OCI-LY7 (cell line): ENCODE measurements around the gene STK33. TPM values are rescaled to one million over a fixed set of nuclear protein-coding genes. Genes with fewer than 3 reads are reported as not detected.

Experiments used
- BruUV-seq: library from RNA; stranded (reverse); fragments of 400-500 nt; replicated peaks from 2 replicates; lab custom pipeline; 2021; lab: Mats Ljungman, UMichigan
- CTCF ChIA-PET: fragments of 300-600 bp; sonication (Branson Sonifier 250); formaldehyde crosslinking; loops from one replicate; lab custom pipeline; 2022; ENCODE audit warnings: antibody characterized with exemption; ENCODE audit not compliant: unreplicated experiment; lab: Charles Lee
- POLR2A ChIA-PET: fragments of 300-600 bp; sonication (Branson Sonifier 250); formaldehyde crosslinking; loops from one replicate; lab custom pipeline; 2022; ENCODE audit warnings: antibody characterized with exemption; lab: Charles Lee
- DNase-seq: peaks from one replicate; pipeline ENCODE4 v3.0.0-alpha.2; 2015; ENCODE audit warnings: low spot score
- H2AFZ ChIP-seq: fragments of 200-600 bp; sonication (generic), shearing (Covaris generic); 2 replicates; pipeline ENCODE4 v1.6.1; 2014; ENCODE audit warnings: mild to moderate bottlenecking, antibody characterized with exemption, low read length, moderate library complexity
- H3K27ac ChIP-seq: fragments of 200-600 bp; sonication (generic); 2 replicates; pipeline ENCODE4 v1.5.1; 2014; ENCODE audit warnings: mixed run types, low read depth, mild to moderate bottlenecking, moderate library complexity, low read length, inconsistent platforms; ENCODE audit not compliant: poor library complexity, severe bottlenecking
- H3K36me3 ChIP-seq: fragments of 200-600 bp; sonication (generic); 2 replicates; pipeline ENCODE4 v1.6.1; 2014; ENCODE audit warnings: mild to moderate bottlenecking, antibody characterized with exemption, low read length, moderate library complexity, mixed read lengths; ENCODE audit not compliant: insufficient read depth
- H3K4me1 ChIP-seq: fragments of 200-600 bp; sonication (generic); 2 replicates; pipeline ENCODE4 v1.5.1; 2014; ENCODE audit warnings: mild to moderate bottlenecking, low read length; ENCODE audit not compliant: insufficient read depth, poor library complexity, severe bottlenecking
- H3K4me2 ChIP-seq: fragments of 200-600 bp; sonication (generic); 2 replicates; pipeline ENCODE4 v1.6.1; 2014; ENCODE audit warnings: mild to moderate bottlenecking, low read length
- H3K4me3 ChIP-seq: fragments of 200-600 bp; sonication (generic); 2 replicates; pipeline ENCODE4 v1.5.1; 2014; ENCODE audit warnings: mild to moderate bottlenecking, low read depth, low read length; ENCODE audit not compliant: poor library complexity, severe bottlenecking
- H3K79me2 ChIP-seq: fragments of 200-600 bp; sonication (generic); 2 replicates; pipeline ENCODE4 v1.6.1; 2016; ENCODE audit warnings: low read depth, mild to moderate bottlenecking, low read length, moderate library complexity, mixed read lengths; ENCODE audit not compliant: insufficient read depth
- H3K9me2 ChIP-seq: fragments of 200-600 bp; sonication (generic); 2 replicates; pipeline ENCODE4 v1.6.1; 2016; ENCODE audit warnings: mild to moderate bottlenecking, low read length, mixed read lengths; ENCODE audit not compliant: insufficient read depth
- H3K9me3 ChIP-seq: fragments of 200-600 bp; sonication (generic); 2 replicates; pipeline ENCODE4 v1.6.1; 2014; ENCODE audit warnings: mild to moderate bottlenecking, mixed run types, low read length, mixed read lengths
- H4K20me1 ChIP-seq: fragments of 200-600 bp; sonication (generic); 2 replicates; pipeline ENCODE4 v1.6.1; 2014; ENCODE audit warnings: mild to moderate bottlenecking, antibody characterized with exemption, low read length, moderate library complexity, mixed read lengths; ENCODE audit not compliant: insufficient read depth
- EZH2phosphoT487 ChIP-seq: fragments of 200-600 bp; sonication (generic); IDR thresholded peaks from 2 replicates; pipeline ENCODE4 v1.6.1; 2018; ENCODE audit warnings: low read depth, borderline replicate concordance, mild to moderate bottlenecking, mixed run types, antibody characterized with exemption, low read length, moderate library complexity, mixed read lengths
- intact Hi-C: fragments of 100-400 bp; cut with micrococcal nuclease; formaldehyde crosslinking; loops from one replicate; pipeline ENCODE4 v1.10.0; 2022; ENCODE audit not compliant: unreplicated experiment
- total RNA-seq, 2 experiments: library from RNA; depleted of rRNA in 1 of 2; stranded (reverse); fragments of >200 nt in 1 of 2; shearing (Covaris generic) in 1 of 2; gene quantifications; 2 replicates each; pipeline ENCODE4 v1.2.3, GENCODE V29; 2014 to 2022
- TF ChIP-seq, protein P1 (sequence below): fragments of 200-600 bp; sonication (generic); conservative IDR thresholded peaks from 2 replicates; pipeline ENCODE4 v1.5.1; 2014; ENCODE audit warnings: mild to moderate bottlenecking, antibody characterized with exemption, low read length, moderate library complexity, mixed read lengths

The STK33 gene
- total RNA-seq, 2 experiments from 2014 or later, result 0.73 TPM; not detected in 1

DNA sequence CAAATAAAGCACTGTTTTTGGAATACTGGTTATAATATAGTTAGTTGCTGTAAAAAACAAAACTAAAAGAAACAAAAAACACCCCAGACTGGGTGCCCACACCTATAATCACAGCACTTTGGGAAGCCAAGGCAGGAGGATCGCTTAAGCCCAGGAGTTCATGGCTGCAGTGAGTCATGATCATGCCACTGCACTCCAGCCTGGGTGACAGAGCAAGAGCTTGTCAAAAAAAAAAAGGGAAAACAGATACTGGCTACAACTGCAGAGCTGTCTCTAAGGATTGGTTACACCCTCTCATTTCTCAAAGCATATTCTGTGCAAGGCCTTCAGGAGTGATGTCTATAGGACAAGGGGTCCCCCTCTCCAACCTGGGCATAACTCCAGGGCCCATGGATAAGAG lies 14.6 kb upstream of the STK33 start:
- Histone ChIP-seq H3K27ac (no peak overlapping the region), H3K4me1 (no peaks in the 10 kb centered on the region), H2AFZ (no peak overlapping the region), H3K36me3 (no peaks in the 10 kb centered on the region), H3K9me2 (no peaks in the 10 kb centered on the region), H3K79me2 (no peaks in the 10 kb centered on the region), H4K20me1 (no peaks in the 10 kb centered on the region), H3K9me3 (no peaks in the 10 kb centered on the region), H3K4me3 (no peak overlapping the region), H3K4me2 (no peak overlapping the region)
- intact Hi-C loops, result no loop called here
- POLR2A ChIA-PET, result no interaction called here
- CTCF ChIA-PET, result no interaction called here
- no peak for TF ChIP-seq EZH2phosphoT487
- TF ChIP-seq, protein P1, sequence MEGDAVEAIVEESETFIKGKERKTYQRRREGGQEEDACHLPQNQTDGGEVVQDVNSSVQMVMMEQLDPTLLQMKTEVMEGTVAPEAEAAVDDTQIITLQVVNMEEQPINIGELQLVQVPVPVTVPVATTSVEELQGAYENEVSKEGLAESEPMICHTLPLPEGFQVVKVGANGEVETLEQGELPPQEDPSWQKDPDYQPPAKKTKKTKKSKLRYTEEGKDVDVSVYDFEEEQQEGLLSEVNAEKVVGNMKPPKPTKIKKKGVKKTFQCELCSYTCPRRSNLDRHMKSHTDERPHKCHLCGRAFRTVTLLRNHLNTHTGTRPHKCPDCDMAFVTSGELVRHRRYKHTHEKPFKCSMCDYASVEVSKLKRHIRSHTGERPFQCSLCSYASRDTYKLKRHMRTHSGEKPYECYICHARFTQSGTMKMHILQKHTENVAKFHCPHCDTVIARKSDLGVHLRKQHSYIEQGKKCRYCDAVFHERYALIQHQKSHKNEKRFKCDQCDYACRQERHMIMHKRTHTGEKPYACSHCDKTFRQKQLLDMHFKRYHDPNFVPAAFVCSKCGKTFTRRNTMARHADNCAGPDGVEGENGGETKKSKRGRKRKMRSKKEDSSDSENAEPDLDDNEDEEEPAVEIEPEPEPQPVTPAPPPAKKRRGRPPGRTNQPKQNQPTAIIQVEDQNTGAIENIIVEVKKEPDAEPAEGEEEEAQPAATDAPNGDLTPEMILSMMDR, result no peak
- no peak for DNase-seq
- no TSS peak for BruUV-seq

DNA sequence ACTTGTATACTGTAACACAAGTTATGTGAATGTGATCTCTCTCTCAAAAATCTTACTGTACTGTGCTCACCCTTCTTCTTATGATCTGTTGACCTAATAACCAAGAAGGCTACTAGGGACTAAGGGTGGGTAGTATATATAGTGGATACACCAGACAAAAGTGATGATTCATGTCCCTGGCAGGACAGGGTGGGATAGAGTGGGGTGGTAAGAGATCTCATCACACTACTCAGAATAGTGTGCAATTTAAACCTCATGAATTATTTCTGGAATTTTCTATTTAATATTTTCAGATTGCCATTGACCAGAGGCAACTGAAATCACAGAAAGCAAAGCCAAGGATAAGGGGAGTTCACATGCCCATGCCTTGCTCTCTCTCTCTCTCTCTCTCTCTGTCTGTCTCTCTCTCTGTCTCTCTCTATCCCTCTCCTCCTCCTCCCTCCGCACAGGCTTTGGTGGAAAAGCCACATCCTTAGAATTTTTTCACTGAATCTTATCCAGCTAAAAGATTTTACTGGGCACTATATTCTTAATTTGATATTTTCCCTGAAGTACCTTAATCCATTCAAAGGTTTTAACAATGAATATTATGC lies 12.0 kb upstream of the STK33 start:
- CTCF ChIA-PET, result no interaction called here
- H3K27ac ChIP-seq, result no peak overlapping the region
- no peak overlapping the region for H2AFZ ChIP-seq
- POLR2A ChIA-PET, result no interaction called here
- no peak for TF ChIP-seq EZH2phosphoT487
- TF ChIP-seq, protein P1, result no peak
- no peak overlapping the region for H3K4me2 ChIP-seq
- no TSS peak for BruUV-seq
- no peak for DNase-seq
- intact Hi-C loops, result no loop called here
- H3K9me2 ChIP-seq, result no peaks in the 10 kb centered on the region
- H3K9me3 ChIP-seq, result no peaks in the 10 kb centered on the region
- no peak overlapping the region for H3K4me3 ChIP-seq
- no peaks in the 10 kb centered on the region for H3K4me1 ChIP-seq
- no peaks in the 10 kb centered on the region for H3K36me3 ChIP-seq
- H3K79me2 ChIP-seq, result no peaks in the 10 kb centered on the region
- no peaks in the 10 kb centered on the region for H4K20me1 ChIP-seq

DNA sequence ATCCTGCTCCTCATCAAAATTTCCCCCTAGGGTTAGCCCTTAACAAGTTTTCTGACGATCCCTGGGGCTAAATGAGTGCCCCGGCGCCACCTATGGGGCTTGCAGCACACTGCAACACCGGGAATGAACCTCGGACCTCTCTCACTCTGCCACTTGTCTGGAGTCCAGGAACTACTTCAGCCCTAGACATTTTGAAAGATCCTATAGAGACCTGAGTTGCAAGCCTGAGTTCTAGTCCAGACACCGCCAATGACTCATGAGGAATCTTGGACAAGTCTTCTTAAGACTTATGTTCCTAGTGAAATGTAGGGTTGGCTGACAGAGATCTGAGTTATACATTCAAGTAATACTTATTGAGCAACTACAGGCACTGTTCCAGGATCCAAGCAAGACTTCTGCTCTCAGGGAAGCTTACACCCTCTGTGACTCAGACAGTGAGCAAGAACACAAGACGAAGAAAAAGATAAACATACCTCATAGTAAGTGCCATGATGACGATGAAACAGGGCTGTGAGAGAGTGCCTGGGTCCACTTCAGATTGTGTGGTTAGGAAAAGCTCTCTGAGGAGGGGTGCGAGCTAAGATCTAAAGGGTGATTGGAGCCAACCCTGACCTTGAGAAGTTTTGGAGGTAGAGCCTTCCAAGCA lies 10.2 kb upstream of the STK33 start:
- no peak for TF ChIP-seq EZH2phosphoT487
- TF ChIP-seq, protein P1, result peak; percentile 87
- POLR2A ChIA-PET, result interaction anchor here (0.6 kb wide), 1 partner anchor 311 kb away, joined by 4 read pairs; no protein-coding TSS in a partner anchor
- intact Hi-C loops, result no loop called here
- Histone ChIP-seq H3K27ac (no peak overlapping the region), H3K9me3 (no peaks in the 10 kb centered on the region), H3K9me2 (no peaks in the 10 kb centered on the region), H3K36me3 (no peaks in the 10 kb centered on the region), H3K4me1 (no peaks in the 10 kb centered on the region), H3K79me2 (no peaks in the 10 kb centered on the region), H3K4me3 (no peak overlapping the region), H3K4me2 (no peak overlapping the region), H4K20me1 (no peaks in the 10 kb centered on the region), H2AFZ (no peak overlapping the region)
- no TSS peak for BruUV-seq
- CTCF ChIA-PET, result no interaction called here
- peak; percentile 54 for DNase-seq
